ENCODE measurements around the gene LIG1. TPM values are rescaled to one million over a fixed set of nuclear protein-coding genes. Genes with fewer than 3 reads are reported as not detected.

LIG1 gene
- total and polyA plus RNA-seq, 7 donors = 2.6 to 5.2 (median 3.3) TPM

DNA sequence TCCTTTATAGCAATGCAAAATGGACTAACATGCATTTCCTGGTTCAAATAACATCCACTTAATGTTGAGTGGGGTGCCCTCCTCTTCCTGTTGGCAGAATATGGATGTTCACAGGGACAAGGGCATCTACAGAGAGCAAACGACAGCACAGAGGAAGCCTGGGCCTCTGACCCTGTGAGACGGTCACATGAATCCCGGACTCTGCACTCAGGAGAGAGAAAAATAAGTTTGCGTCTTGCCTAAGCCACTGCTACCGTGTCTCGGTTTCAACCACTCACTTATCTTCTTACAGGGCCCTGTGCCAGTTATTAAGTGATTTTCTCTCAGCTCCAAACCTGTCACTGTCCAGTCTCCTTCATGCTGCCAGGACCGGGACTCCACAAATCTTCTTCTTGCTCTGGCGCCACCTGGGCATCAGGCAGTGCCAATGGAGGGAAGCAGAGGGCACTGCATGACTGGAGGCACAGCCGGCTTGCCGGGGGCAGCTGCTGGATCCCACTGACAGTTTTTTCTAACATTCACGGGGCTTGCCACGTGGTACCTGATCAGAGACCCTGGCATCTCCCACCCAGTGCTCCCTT, 11.8 kb downstream of the LIG1 start:
- ATAC-seq = no peak
- Histone ChIP-seq H3K27me3 (ENCODE audit: insufficient read depth in 3 of 3, low read length in 2 of 3) (no peaks in the 10 kb centered on the region), H3K27ac (no peak overlapping the region), H3K9me3 (no peaks in the 10 kb centered on the region), H3K36me3 (ENCODE audit: insufficient read depth in 1 of 2, low read depth in 1 of 2) (no peaks in the 10 kb centered on the region), H3K4me1 (no peaks in the 10 kb centered on the region), H3K4me3 (no peak overlapping the region)
- no peak for DNase-seq
- WGBS, 3 donors = 83 to 91% (median 90%) methylated on average over 12 of the region's 12 CpGs
- intact Hi-C loops (cut with DNase I) = loop anchor here in 1 of 2 donors (10.0 kb wide), 1 partner anchor 193 kb away; no protein-coding TSS in a partner anchor
- TF ChIP-seq CTCF (IDR thresholded peaks at IDR 0.05) = no peak

- no peak for ATAC-seq
These were observed 16.1 kb downstream of the LIG1 start for GRCh38 chr19:48154003-48154402.

GRCh38 chr19:48152551-48152950, 17.6 kb downstream of the LIG1 start:
- Histone ChIP-seq H3K9me3 (no peaks in the 10 kb centered on the region), H3K4me1 (no peaks in the 10 kb centered on the region), H3K27me3 (ENCODE audit: insufficient read depth in 3 of 3, low read length in 2 of 3) (no peaks in the 10 kb centered on the region), H3K27ac (no peak overlapping the region), H3K4me3 (no peak overlapping the region), H3K36me3 (ENCODE audit: insufficient read depth in 1 of 2, low read depth in 1 of 2) (no peaks in the 10 kb centered on the region)
- peak; percentile 57 to 84 (median 73) for ATAC-seq
- peak; percentile 89 for TF ChIP-seq CTCF (IDR thresholded peaks at IDR 0.05)
- intact Hi-C loops (cut with DNase I) = loop anchor here (1.0 to 10.0 kb wide), 4 partner anchors 45 to 188 kb away; no protein-coding TSS in a partner anchor
- WGBS, 3 donors = 30 to 39% (median 30%) methylated on average over 8 of the region's 8 CpGs
- DNase-seq = peak; percentile 45 to 69

More at GRCh38 chr19:48154003-48154402, 16.1 kb downstream of the LIG1 start:
- 51 to 59% (median 53%) methylated on average over 9 of the region's 9 CpGs for WGBS, 3 donors
- TF ChIP-seq CTCF (IDR thresholded peaks at IDR 0.05) = no peak
- Histone ChIP-seq H3K36me3 (ENCODE audit: insufficient read depth in 1 of 2, low read depth in 1 of 2) (no peaks in the 10 kb centered on the region), H3K4me1 (no peaks in the 10 kb centered on the region), H3K9me3 (no peaks in the 10 kb centered on the region), H3K27me3 (ENCODE audit: insufficient read depth in 3 of 3, low read length in 2 of 3) (no peaks in the 10 kb centered on the region), H3K27ac (no peak overlapping the region), H3K4me3 (no peak overlapping the region)
- no peak for DNase-seq
- intact Hi-C loops (cut with DNase I) = loop anchor here (5.0 to 10.0 kb wide), 2 partner anchors 182 to 189 kb away; no protein-coding TSS in a partner anchor

DNA sequence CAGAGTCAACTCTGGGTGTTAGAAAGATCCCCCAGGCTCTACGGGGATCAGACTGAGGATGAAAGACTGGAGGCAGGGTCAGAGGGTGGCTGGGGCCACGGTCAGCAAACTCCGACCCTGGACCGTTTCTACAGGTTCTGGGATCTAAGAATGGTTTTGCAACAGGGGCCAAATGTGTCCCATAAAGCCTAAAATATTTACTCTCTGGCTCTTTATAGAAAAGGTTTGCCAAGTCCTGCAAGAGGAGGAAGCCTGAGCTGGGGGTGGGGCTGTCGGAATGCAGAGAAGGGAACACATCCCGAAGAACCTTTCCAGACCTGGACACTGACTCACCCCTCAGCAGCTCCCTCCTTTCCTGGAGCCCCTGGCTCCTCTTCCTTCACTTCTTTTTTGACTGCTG, 20.7 kb downstream of the LIG1 start:
- no peak for DNase-seq
- no peak for TF ChIP-seq CTCF (IDR thresholded peaks at IDR 0.05)
- H3K36me3 ChIP-seq (ENCODE audit: insufficient read depth in 1 of 2, low read depth in 1 of 2) = no peaks in the 10 kb centered on the region
- WGBS, 3 donors = 51 to 82% (median 82%) methylated on average over 6 of the region's 6 CpGs
- no peak for ATAC-seq
- H3K4me3 ChIP-seq = no peak overlapping the region
- intact Hi-C loops (cut with DNase I) = no loop called here
- no peaks in the 10 kb centered on the region for H3K4me1 ChIP-seq
- H3K27me3 ChIP-seq (ENCODE audit: insufficient read depth in 3 of 3, low read length in 2 of 3) = no peaks in the 10 kb centered on the region
- no peak overlapping the region for H3K27ac ChIP-seq
- H3K9me3 ChIP-seq = no peaks in the 10 kb centered on the region

GRCh38 chr19:48148576-48148975, 21.6 kb downstream of the LIG1 start:
- no peak for TF ChIP-seq CTCF (IDR thresholded peaks at IDR 0.05)
- Histone ChIP-seq H3K27ac (no peak overlapping the region), H3K4me1 (no peaks in the 10 kb centered on the region), H3K4me3 (no peak overlapping the region), H3K9me3 (no peaks in the 10 kb centered on the region), H3K36me3 (ENCODE audit: insufficient read depth in 1 of 2, low read depth in 1 of 2) (no peaks in the 10 kb centered on the region), H3K27me3 (ENCODE audit: insufficient read depth in 3 of 3, low read length in 2 of 3) (no peaks in the 10 kb centered on the region)
- ATAC-seq (no peak), DNase-seq (no peak)
- WGBS, 3 donors = 89 to 99% (median 96%) methylated on average over 9 of the region's 9 CpGs
- intact Hi-C loops (cut with DNase I) = no loop called here

Measured in psoas muscle (tissue), 8 donors.